K562 (cell line): Measurements from ENCODE around the gene TSHZ1. TPM values are rescaled to one million over a fixed set of nuclear protein-coding genes. Genes with fewer than 3 reads are reported as not detected.

Experiments
- ATAC-seq: fragments of 200-7000 bp; cut with Tn5 transposase; 3 replicates; pipeline ENCODE4 v1.9.1; 2020; ENCODE audit warnings: moderate library complexity
- BruUV-seq: library from RNA; stranded (reverse); fragments of 400-500 nt; replicated peaks from 2 replicates; lab custom pipeline; 2021; lab: Mats Ljungman, UMichigan
- CTCF ChIA-PET: fragments of 300-600 bp; formaldehyde crosslinking; extraction: SDS; loops from one replicate; lab custom pipeline; 2021; ENCODE audit warnings: low intra/inter-chr PET ratio; lab: Yijun Ruan, JAX
- POLR2A ChIA-PET: fragments of 300-600, 350-650 bp; sonication (Branson Sonifier 250); formaldehyde crosslinking; extraction: SDS; loops from one replicate; lab custom pipeline; 2021; ENCODE audit warnings: antibody characterized with exemption, inconsistent platforms; lab: Yijun Ruan, JAX
- DNase-seq, 4 experiments: peaks; one replicate each; pipeline versions ENCODE4 v3.0.0 to v3.0.0-alpha.2; 2011 to 2018; ENCODE audit warnings: low spot score in 3 of 4, mixed read lengths in 3 of 4; ENCODE audit errors: extremely low read depth in 1 of 4
- FAIRE-seq: peaks from 2 replicates; lab custom pipeline; 2011; peaks lifted over from hg19 to GRCh38; lab: Jason Lieb, UNC
- H2AFZ ChIP-seq: 2 replicates; pipeline ENCODE4 v1.6.0; 2011; ENCODE audit warnings: low read depth, low read length, control low read depth, inconsistent platforms
- H3K27ac ChIP-seq: fragments of 200-600 bp; 3 replicates; pipeline ENCODE4 v1.8.0; 2011; ENCODE audit warnings: low read depth, mild to moderate bottlenecking, control low read depth, inconsistent platforms, low read length, moderate library complexity, mixed read lengths; ENCODE audit errors: extremely low read depth
- H3K27me3 ChIP-seq, 2 experiments: fragments of 300-600 bp in 1 of 2; 2 replicates in 1 of 2; 3 replicates in 1 of 2; pipeline versions ENCODE4 v1.6.0 to v1.8.0; 2011; ENCODE audit warnings: inconsistent platforms in 2 of 2, low read length in 2 of 2, mild to moderate bottlenecking in 1 of 2, mixed read lengths in 1 of 2, moderate library complexity in 1 of 2; ENCODE audit not compliant: control insufficient read depth in 2 of 2, insufficient read depth in 2 of 2
- H3K36me3 ChIP-seq: fragments of 300-600 bp; 3 replicates; pipeline ENCODE4 v1.8.0; 2011; ENCODE audit warnings: mild to moderate bottlenecking, low read length, inconsistent platforms; ENCODE audit not compliant: control insufficient read depth, insufficient read depth
- H3K4me1 ChIP-seq, 2 experiments: fragments of 200-600 bp in 1 of 2; replicated peaks in 1 of 2; 2 replicates in 1 of 2; 3 replicates in 1 of 2; pipeline versions ENCODE4 v1.5.1 to v1.8.0; 2011; ENCODE audit warnings: inconsistent platforms in 2 of 2, low read length in 2 of 2, mild to moderate bottlenecking in 1 of 2, mixed read lengths in 1 of 2, moderate library complexity in 1 of 2; ENCODE audit not compliant: control insufficient read depth in 2 of 2, insufficient read depth in 2 of 2
- H3K4me2 ChIP-seq: 2 replicates; pipeline ENCODE4 v1.6.1; 2011; ENCODE audit warnings: low read length, control low read depth, inconsistent platforms, mixed read lengths; ENCODE audit not compliant: insufficient read depth
- H3K4me3 ChIP-seq: fragments of 200-600 bp; sonication (generic), shearing (Covaris generic); 2 replicates; pipeline ENCODE4 v1.5.1; 2016; ENCODE audit warnings: control low read depth, inconsistent platforms
- H3K79me2 ChIP-seq: fragments of 200-600 bp; 3 replicates; pipeline ENCODE4 v1.8.0; 2011; ENCODE audit warnings: low read length, inconsistent platforms; ENCODE audit not compliant: control insufficient read depth, insufficient read depth
- H3K9ac ChIP-seq, 2 experiments: 2 replicates each; pipeline versions ENCODE4 v1.6.0 to v1.6.1; 2011; ENCODE audit warnings: low read depth in 2 of 2, low read length in 2 of 2, control low read depth in 1 of 2, inconsistent platforms in 1 of 2, mild to moderate bottlenecking in 1 of 2, mixed read lengths in 1 of 2; ENCODE audit not compliant: insufficient read depth in 1 of 2
- H3K9me1 ChIP-seq: one replicate; pipeline ENCODE4 v1.6.0; 2011; ENCODE audit warnings: inconsistent platforms, mild to moderate bottlenecking, low read length, moderate library complexity; ENCODE audit not compliant: control insufficient read depth, insufficient read depth
- H3K9me3 ChIP-seq: replicated peaks from 2 replicates; pipeline ENCODE4 v1.5.1; 2011; ENCODE audit warnings: low read depth, low read length, inconsistent platforms; ENCODE audit not compliant: control insufficient read depth, insufficient read depth
- H4K20me1 ChIP-seq: replicated peaks from 2 replicates; pipeline ENCODE4 v1.6.1; 2011; ENCODE audit warnings: low read length, inconsistent platforms, mixed read lengths; ENCODE audit not compliant: control insufficient read depth, insufficient read depth
- CBFA2T2 ChIP-seq: fragments of 450-650 bp; conservative IDR thresholded peaks from 2 replicates; pipeline ENCODE4 v1.6.1; 2017; ENCODE audit warnings: mild to moderate bottlenecking
- OTX1 ChIP-seq: fragments of 450-650 bp; formaldehyde crosslinking; IDR thresholded peaks from 2 replicates; pipeline ENCODE4 v1.4.0; 2022; ENCODE audit warnings: mild to moderate bottlenecking
- ZNF609 ChIP-seq: sonication (generic); formaldehyde crosslinking; IDR thresholded peaks from 2 replicates; pipeline ENCODE4 v1.8.1; 2023; ENCODE audit warnings: missing genetic modification reagents, mild to moderate bottlenecking, borderline replicate concordance
- ZNF766 ChIP-seq: fragments of 200-800 bp; sonication (Bioruptor generic); conservative IDR thresholded peaks from 2 replicates; pipeline ENCODE4 v1.6.1; 2016; ENCODE audit warnings: missing genetic modification characterization, missing compliant biosample characterization
- WGBS: fragments of 100-300 bp; shearing (Covaris generic); methylation state at CpG from one replicate; pipeline ENCODE4 v1.1.6; 2016; ENCODE audit warnings: low coverage, mixed read lengths; ENCODE audit not compliant: insufficient coverage; ENCODE audit errors: missing lambda C conversion rate; 5-methylcytosine and 5-hydroxymethylcytosine counted together
- in situ Hi-C: fragments of 300-500 bp; cut with MboI; formaldehyde crosslinking; loops from 4 replicates; pipeline ENCODE4 v1.15.0; 2018; ENCODE audit warnings: inconsistent platforms, mixed read lengths
- intact Hi-C: fragments of 100-400 bp; cut with micrococcal nuclease; formaldehyde crosslinking; loops from 2 replicates; pipeline ENCODE4 v1.14.2; 2022
- polyA plus RNA-seq, 8 experiments: library from polyadenylated mRNA; depleted of rRNA in 4 of 8; stranded (reverse) in 5 of 8; unstranded in 3 of 8; fragments of >200 nt; fragmentation: Nextera tagmentation in 2 of 8; fragmentation: Illumina TruSeq in 1 of 8; extraction: Ambion mirVana in 2 of 8; extraction: Trizol in 1 of 8; gene quantifications; 2 replicates each; pipeline versions ENCODE4 v1.2.1 to v1.2.3, GENCODE V29; 2011 to 2014; ENCODE audit warnings: inconsistent platforms in 1 of 8, missing spikeins in 1 of 8
- total RNA-seq, 7 experiments: library from RNA; depleted of rRNA in 6 of 7; stranded (reverse); fragments of >200 nt in 6 of 7; fragmentation: Illumina TruSeq in 2 of 7; extraction: Trizol in 2 of 7; gene quantifications; 2 replicates each; pipeline versions ENCODE4 v1.2.1 to v1.2.3, GENCODE V29; 2011 to 2021; ENCODE audit warnings: low replicate concordance in 1 of 7

Gene TSHZ1
- total and polyA plus RNA-seq, 9 of the 15 experiments (the other 6 are each of a cell fraction or from before 2014, with no cell fraction given) = 1.1 to 7.2 (median 2.7) TPM

- WGBS = 40% methylated on average over 8 of the region's 8 CpGs
- no peak overlapping the region for H3K9ac ChIP-seq
- ChIA-PET CTCF (no interaction called here), POLR2A (no interaction called here)
- no peaks in the 10 kb centered on the region for H4K20me1 ChIP-seq
- no peak overlapping the region for H3K4me2 ChIP-seq
- BruUV-seq = no TSS peak
- no peaks in the 10 kb centered on the region for H3K4me1 ChIP-seq
- no peaks in the 10 kb centered on the region for H3K9me1 ChIP-seq
- no peak for ATAC-seq
- in situ Hi-C loops = no loop called here
- no peak for DNase-seq
- intact Hi-C loops = no loop called here
- no peak overlapping the region for H3K27ac ChIP-seq
- H2AFZ ChIP-seq = no peak overlapping the region
- H3K27me3 ChIP-seq = no peaks in the 10 kb centered on the region
- H3K36me3 ChIP-seq = no peaks in the 10 kb centered on the region
- no peak overlapping the region for H3K4me3 ChIP-seq
- H3K9me3 ChIP-seq = no peaks in the 10 kb centered on the region
- H3K79me2 ChIP-seq = no peaks in the 10 kb centered on the region
- no peak for FAIRE-seq
- no peak for TF ChIP-seq ZNF609 (CRISPR knock-in tag)
- no peak for TF ChIP-seq OTX1 (CRISPR knock-in tag)
- no peak for TF ChIP-seq ZNF766 (CRISPR knock-in tag)
- no peak for TF ChIP-seq CBFA2T2
These were observed 64.6 kb downstream of the TSHZ1 start for GRCh38 chr18:75275226-75275625.
